Measurements from ENCODE around the gene TMCC3. TPM values are rescaled to one million over a fixed set of nuclear protein-coding genes. Genes with fewer than 3 reads are reported as not detected.
A peak's percentile ranks its signal among the peaks of the same experiment; 100 is the strongest.

The TMCC3 gene
- total RNA-seq (1 to 10 TPM; 1.4 to 2.3 TPM), polyA plus RNA-seq (1 to 10 TPM in 1 of 2 donors, under 1 TPM in 1; 0.81 to 1.5 TPM)

- no peaks in the 10 kb centered on the region for H3K9me3 ChIP-seq (ENCODE audit: control insufficient read depth in 4 of 4, low read length in 3 of 4)
- H3K4me1 ChIP-seq (ENCODE audit: control insufficient read depth in 4 of 4, insufficient read depth in 4 of 4, low read length in 3 of 4): peaks cover 2 to 17% (median 4%) of the 10 kb centered on the region in 4 donors
- peak within 1 kb of the TSS; percentile 32 to 87 (median 70) for H3K4me3 ChIP-seq (ENCODE audit: low read depth in 1 of 3, low read length in 3 of 3)
- TF ChIP-seq RXRA (IDR thresholded peaks at IDR 0.05) (no peak), SP1 (IDR thresholded peaks at IDR 0.05) (no peak), REST (IDR thresholded peaks at IDR 0.05) (no peak), NR2F2 (IDR thresholded peaks at IDR 0.05) (no peak), MAX (IDR thresholded peaks at IDR 0.05) (no peak), HNF4G (IDR thresholded peaks at IDR 0.05) (no peak), HNF4A (conservative IDR thresholded peaks at IDR 0.05) (no peak), ATF3 (IDR thresholded peaks at IDR 0.05) (no peak), YY1 (IDR thresholded peaks at IDR 0.05) (no peak), EGR1 (IDR thresholded peaks at IDR 0.05; ENCODE audit: low read depth in 2 of 2) (no peak), ZBTB33 (IDR thresholded peaks at IDR 0.05) (no peak), JUND (IDR thresholded peaks at IDR 0.05) (no peak), FOXA1 (IDR thresholded peaks at IDR 0.05) (no peak), TAF1 (conservative IDR thresholded peaks at IDR 0.05) (no peak), RAD21 (IDR thresholded peaks at IDR 0.05) (no peak), GABPA (IDR thresholded peaks at IDR 0.05 in 1 of 2, conservative IDR thresholded peaks at IDR 0.05 in 1 of 2) (no peak), CTCF (IDR thresholded peaks at IDR 0.05; ENCODE audit: low read depth, low read length, missing input control) (no peak), FOXA2 (IDR thresholded peaks at IDR 0.05) (no peak)
- no peak for DNase-seq (ENCODE audit: low spot score)
- H3K27me3 ChIP-seq (ENCODE audit: control insufficient read depth in 4 of 4, insufficient read depth in 4 of 4, low read length in 3 of 4): no peaks in the 10 kb centered on the region
- peak within 1 kb of the TSS in 1 of 2 donors; percentile 39 for H3K9ac ChIP-seq (ENCODE audit: low read depth in 1 of 2, low read length in 2 of 2)
- H3K36me3 ChIP-seq (ENCODE audit: control insufficient read depth in 4 of 4, insufficient read depth in 3 of 4, low read depth in 1 of 4, low read length in 3 of 4): no peaks in the 10 kb centered on the region
- H3K27ac ChIP-seq (ENCODE audit: low read depth in 1 of 2, low read length in 2 of 2): peak within 1 kb of the TSS; percentile 60 to 61
- 4% methylated on average over 82 of the region's 82 CpGs for WGBS
These were observed at the start of gene TMCC3 for GRCh38 chr12:94650143-94651056. Gene TMCC3 (minus strand): TSS chr12:94650557. CDS start chr12:94650430, 127 bp downstream.

Data from liver (tissue), 9 donors.